Upper lobe of left lung (tissue), 4 donors: ENCODE data around the gene SLCO3A1.

Experiments used
- CTCF ChIP-seq, 6 experiments: fragments of 450-650 bp in 4 of 6; fragments of 200-600 bp in 2 of 6; sonication (generic) in 2 of 6; IDR thresholded peaks; one replicate each; pipeline ENCODE4 v1.5.1; 2016 to 2019; ENCODE audit warnings: antibody characterized with exemption in 6 of 6
- EP300 ChIP-seq, 4 donors: sonication (generic); formaldehyde crosslinking; IDR thresholded peaks; one replicate each; pipeline ENCODE4 v1.5.1; 2017; ENCODE audit warnings: antibody characterized with exemption in 4 of 4, control low read depth in 2 of 4
- POLR2AphosphoS5 ChIP-seq, 2 donors: sonication (generic); formaldehyde crosslinking; IDR thresholded peaks; one replicate each; pipeline ENCODE4 v1.5.1; 2017; ENCODE audit warnings: antibody characterized with exemption in 2 of 2

- TF ChIP-seq CTCF (IDR thresholded peaks at IDR 0.05) (no peak), EP300 (IDR thresholded peaks at IDR 0.05) (no peak), POLR2AphosphoS5 (IDR thresholded peaks at IDR 0.05) (no peak)
Measured at GRCh38 chr15:92195241-92195640, 341.7 kb downstream of the SLCO3A1 start.
